ENCODE data around the gene DIAPH2. TPM values are rescaled to one million over a fixed set of nuclear protein-coding genes. Genes with fewer than 3 reads are reported as not detected.

The DIAPH2 gene
- total and polyA plus RNA-seq, 7 donors: 2.6 to 19.2 (median 11.5) TPM

GRCh38 chrX:97452283-97452682 lies 767.6 kb downstream of the DIAPH2 start:
- no peaks in the 10 kb centered on the region for H3K4me1 ChIP-seq
- no peak for TF ChIP-seq CTCF (IDR thresholded peaks at IDR 0.05)

GRCh38 chrX:97461763-97462162 lies 777.1 kb downstream of the DIAPH2 start:
- DNase-seq: no peak
- intact Hi-C loops (cut with DNase I): no loop called here
- no peak for TF ChIP-seq CTCF (IDR thresholded peaks at IDR 0.05)
- no peak overlapping the region for H3K4me3 ChIP-seq
- WGBS, 3 donors: 95 to 100% (median 100%) methylated on average over 1 of the region's 1 CpG
- no peak for ATAC-seq
- H3K9me3 ChIP-seq: no peaks in the 10 kb centered on the region
- no peaks in the 10 kb centered on the region for H3K4me1 ChIP-seq
- H3K27ac ChIP-seq: no peak overlapping the region
- H3K27me3 ChIP-seq (ENCODE audit: insufficient read depth in 3 of 3, low read length in 2 of 3): no peaks in the 10 kb centered on the region
- H3K36me3 ChIP-seq (ENCODE audit: insufficient read depth in 1 of 2, low read depth in 1 of 2): no peaks in the 10 kb centered on the region

More at GRCh38 chrX:97452283-97452682, 767.6 kb downstream of the DIAPH2 start:
- Histone ChIP-seq H3K27ac (no peak overlapping the region), H3K9me3 (no peaks in the 10 kb centered on the region), H3K36me3 (ENCODE audit: insufficient read depth in 1 of 2, low read depth in 1 of 2) (no peaks in the 10 kb centered on the region), H3K27me3 (ENCODE audit: insufficient read depth in 3 of 3, low read length in 2 of 3) (no peaks in the 10 kb centered on the region), H3K4me3 (no peak overlapping the region)
- no peak for ATAC-seq
- intact Hi-C loops (cut with DNase I): no loop called here
- no peak for DNase-seq

- no peak overlapping the region for H3K4me3 ChIP-seq
- TF ChIP-seq CTCF (IDR thresholded peaks at IDR 0.05): no peak
- H3K27me3 ChIP-seq (ENCODE audit: insufficient read depth in 3 of 3, low read length in 2 of 3): no peaks in the 10 kb centered on the region
- H3K4me1 ChIP-seq: no peaks in the 10 kb centered on the region
- no peaks in the 10 kb centered on the region for H3K36me3 ChIP-seq (ENCODE audit: insufficient read depth in 1 of 2, low read depth in 1 of 2)
- WGBS, 3 donors: 96 to 97% (median 96%) methylated on average over 5 to 6 of the region's 6 CpGs
- no peaks in the 10 kb centered on the region for H3K9me3 ChIP-seq
- intact Hi-C loops (cut with DNase I): no loop called here
- no peak overlapping the region for H3K27ac ChIP-seq
- no peak for ATAC-seq
- DNase-seq: no peak
Observed at GRCh38 chrX:97471071-97471470, 786.4 kb downstream of the DIAPH2 start.

GRCh38 chrX:97474933-97475332 lies 790.3 kb downstream of the DIAPH2 start:
- Histone ChIP-seq H3K4me3 (no peak overlapping the region), H3K9me3 (no peaks in the 10 kb centered on the region), H3K4me1 (no peaks in the 10 kb centered on the region), H3K27ac (no peak overlapping the region), H3K36me3 (ENCODE audit: insufficient read depth in 1 of 2, low read depth in 1 of 2) (no peaks in the 10 kb centered on the region), H3K27me3 (ENCODE audit: insufficient read depth in 3 of 3, low read length in 2 of 3) (no peaks in the 10 kb centered on the region)
- intact Hi-C loops (cut with DNase I): no loop called here
- no peak for DNase-seq
- no peak for TF ChIP-seq CTCF (IDR thresholded peaks at IDR 0.05)
- ATAC-seq: no peak
- WGBS, 3 donors: 95 to 98% (median 95%) methylated on average over 3 of the region's 3 CpGs

- ATAC-seq (no peak), DNase-seq (no peak)
- TF ChIP-seq CTCF (IDR thresholded peaks at IDR 0.05): no peak
- 51 to 80% (median 63%) methylated on average over 3 of the region's 3 CpGs for WGBS, 3 donors
- Histone ChIP-seq H3K27me3 (ENCODE audit: insufficient read depth in 3 of 3, low read length in 2 of 3) (no peaks in the 10 kb centered on the region), H3K4me1 (no peaks in the 10 kb centered on the region), H3K36me3 (ENCODE audit: insufficient read depth in 1 of 2, low read depth in 1 of 2) (no peaks in the 10 kb centered on the region), H3K27ac (no peak overlapping the region), H3K4me3 (no peak overlapping the region), H3K9me3 (no peaks in the 10 kb centered on the region)
- intact Hi-C loops (cut with DNase I): no loop called here
Observed at GRCh38 chrX:97479106-97479890, 794.7 kb downstream of the DIAPH2 start.

Measured in psoas muscle (tissue), 8 donors.